ENCODE results near the gene PLCG1.

The PLCG1 gene

DNA sequence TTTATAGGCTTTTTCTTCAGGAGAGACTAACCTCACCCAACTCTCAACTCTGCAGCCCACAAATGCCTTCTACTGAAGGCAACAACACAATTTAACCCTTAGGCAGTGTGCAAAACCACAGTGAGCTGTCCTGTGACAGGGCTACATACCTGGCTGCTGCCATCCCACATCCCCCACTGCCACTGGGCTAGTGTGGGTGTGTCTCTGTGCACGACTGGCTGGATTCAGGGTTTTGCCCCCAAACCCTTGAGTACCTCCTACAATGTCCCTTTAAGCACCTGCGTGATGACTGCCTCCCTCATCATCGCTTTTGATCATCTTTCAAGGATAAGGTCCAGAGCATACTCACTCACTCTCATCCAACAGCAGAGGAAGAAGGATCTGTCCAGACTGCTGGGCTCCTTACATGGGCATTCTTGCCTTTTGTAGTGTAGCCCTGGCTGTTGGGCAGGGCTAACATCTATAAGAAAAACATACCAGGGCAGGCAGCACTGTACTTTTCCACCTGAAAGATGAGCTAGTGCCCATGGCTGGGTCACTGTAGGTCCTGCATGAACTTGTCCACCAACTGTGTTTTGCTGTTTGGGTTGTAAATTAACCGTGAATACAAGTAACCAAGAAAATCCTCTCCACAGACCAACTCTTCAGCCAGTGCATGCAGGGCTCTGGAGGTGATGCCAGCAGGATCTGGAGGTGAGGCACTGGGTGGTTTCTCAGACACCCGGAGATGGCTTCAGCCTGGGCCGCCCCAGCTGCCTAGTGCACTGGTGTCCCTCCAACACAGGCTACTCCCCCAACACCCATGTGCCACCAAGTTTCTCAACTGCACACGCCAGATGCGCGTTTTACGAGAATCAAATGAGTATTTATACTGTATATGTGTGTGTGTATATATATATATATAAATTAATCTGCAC, 45.2 kb downstream of the PLCG1 start:
- no peak for DNase-seq

DNA sequence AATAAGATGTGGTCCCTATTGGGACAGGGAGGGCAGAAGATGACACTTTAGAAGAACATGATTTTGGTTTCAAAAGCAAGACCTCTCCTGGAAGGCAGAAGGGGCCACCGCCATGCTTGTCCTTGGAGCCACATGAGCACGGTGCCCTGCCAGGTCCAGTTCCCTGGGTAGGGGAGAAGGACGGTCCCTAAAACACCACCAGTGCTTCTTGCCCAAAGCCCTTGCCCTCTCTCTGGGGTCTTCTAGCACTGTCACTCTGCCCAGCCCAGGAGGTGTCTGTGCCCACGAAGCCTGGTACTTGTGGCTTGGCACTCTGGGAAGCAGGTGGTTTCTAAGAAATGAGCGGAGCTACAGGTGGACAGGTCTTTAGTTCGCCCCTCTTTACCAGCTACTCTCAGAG, 46.0 kb downstream of the PLCG1 start:
- DNase-seq: no peak

GRCh38 chr20:41183831-41184230, 46.5 kb downstream of the PLCG1 start:
- DNase-seq: no peak

DNA sequence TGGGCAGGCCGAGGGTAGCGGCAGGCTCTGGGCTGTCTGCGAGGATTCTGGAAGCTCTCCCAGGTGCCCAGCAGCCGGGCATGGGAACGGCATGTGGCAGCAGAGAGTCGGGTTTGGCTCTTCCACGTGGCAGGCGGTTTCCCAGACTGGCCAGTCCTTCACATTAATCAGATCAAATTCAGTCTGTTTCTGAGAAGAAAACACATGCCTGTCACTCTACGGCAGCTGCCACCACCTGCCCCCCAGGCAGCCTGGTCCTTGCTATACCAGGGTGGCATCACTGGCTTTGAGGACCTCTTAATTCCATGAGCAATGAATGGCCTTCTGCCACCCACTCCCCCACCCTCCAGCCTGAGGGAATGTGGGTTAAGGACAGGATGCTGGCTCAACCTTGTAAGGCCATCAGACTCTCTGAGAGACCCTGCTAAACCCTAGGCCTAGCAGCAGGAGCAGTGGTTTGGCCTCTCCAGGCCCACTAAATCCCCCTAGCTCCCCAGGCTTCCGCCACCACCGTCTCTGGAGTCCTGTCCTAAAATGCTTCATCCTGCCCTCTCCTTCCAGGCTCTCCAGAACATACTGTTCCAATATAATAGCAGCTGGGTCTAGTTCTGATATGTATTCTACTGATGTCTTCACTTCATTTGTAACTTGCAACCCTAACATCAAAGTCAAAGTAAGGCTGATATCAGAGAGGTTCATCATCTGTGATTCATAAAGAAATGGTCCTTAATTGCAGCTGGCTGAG, 47.8 kb downstream of the PLCG1 start:
- no peak for DNase-seq

DNA sequence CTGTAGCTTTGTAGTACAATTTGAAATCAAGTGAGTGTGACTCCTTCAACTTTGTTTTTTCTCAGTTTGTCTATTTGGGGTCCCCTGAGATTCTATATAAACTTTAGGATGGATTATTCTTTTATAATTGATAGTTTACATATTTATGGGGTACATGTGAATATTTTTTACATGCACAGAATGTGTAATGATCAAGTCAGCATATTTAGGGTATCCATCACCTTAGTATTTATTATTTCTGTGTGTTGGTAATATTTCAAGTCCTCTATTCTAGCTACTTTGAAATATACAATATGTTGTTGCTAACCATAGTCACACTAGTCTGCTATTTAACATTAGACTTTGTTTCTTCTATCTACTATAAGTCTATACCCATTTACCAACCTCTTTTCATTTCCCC, 50.3 kb downstream of the PLCG1 start:
- no peak for DNase-seq

- DNase-seq: no peak
Observed at GRCh38 chr20:41191562-41192500, 54.5 kb downstream of the PLCG1 start.

DNA sequence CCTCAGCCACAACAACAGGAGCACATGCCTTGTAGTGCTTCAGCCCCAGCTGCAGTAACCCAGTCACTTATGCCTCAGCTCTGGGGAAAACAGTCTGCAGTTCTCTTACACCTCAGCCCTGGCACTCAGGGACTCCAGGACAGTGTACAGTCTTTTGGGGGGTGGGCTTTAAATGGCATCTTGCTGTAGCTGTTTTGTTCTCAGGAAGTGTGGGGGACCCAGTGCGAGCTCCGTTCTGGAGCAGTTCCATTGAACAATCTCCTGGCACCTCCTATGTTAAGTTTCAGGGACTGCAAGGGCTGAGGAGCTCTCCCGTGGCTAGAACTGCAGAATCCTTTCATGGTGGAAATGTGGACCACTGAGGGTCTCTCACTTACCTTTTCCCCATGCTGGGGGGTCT, 55.2 kb downstream of the PLCG1 start:
- DNase-seq: no peak

DNA sequence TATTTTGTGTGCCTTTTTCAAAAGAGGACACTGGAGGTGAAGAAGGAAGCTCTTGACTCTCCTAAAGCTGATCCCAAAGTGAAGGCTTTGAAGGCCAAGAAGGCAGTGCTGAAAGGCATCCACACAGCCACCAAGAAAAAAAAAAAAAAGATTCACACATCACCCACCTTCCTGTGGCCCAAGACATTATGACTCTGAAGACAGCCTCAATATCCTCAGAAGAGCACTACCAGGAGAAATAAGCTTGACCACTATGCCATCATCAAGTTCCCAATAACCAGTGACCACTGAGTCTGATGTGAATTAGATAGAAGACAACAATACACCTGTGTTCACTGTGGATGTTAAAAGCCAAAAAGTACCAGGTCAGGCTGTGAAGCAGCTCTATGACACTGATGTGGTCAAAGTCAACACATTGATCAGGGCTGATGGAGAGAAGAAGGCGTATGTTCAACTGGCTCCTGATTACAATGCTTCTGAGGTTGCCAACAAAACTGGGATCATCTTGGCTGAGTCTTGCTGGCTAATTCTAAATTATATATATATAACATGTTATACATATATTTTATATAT, 59.4 kb downstream of the PLCG1 start:
- no peak for DNase-seq

GRCh38 chr20:41198443-41198842, 61.1 kb downstream of the PLCG1 start:
- DNase-seq: no peak

- no peak for DNase-seq
Observed at GRCh38 chr20:41200446-41201202, 63.3 kb downstream of the PLCG1 start.

DNA sequence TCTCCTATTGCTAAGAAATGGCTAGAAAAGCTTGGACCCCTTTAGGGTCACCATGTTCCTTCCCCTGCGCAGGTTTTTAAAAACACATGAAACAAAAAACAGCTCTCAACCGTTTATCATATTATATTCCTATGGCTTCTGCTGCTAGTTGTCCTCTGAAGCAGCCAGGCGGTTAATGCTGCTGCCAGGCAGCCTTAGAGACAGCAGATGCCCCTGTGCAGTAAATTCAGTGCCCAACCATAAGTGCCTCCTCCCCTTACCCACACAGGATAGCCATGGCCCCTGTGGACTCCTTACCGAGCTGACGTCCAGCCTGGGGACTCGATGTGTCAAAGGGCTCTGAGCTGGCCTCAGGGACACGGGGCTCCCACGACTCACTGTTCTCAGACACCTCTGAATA, 64.4 kb downstream of the PLCG1 start:
- DNase-seq: no peak

DNA sequence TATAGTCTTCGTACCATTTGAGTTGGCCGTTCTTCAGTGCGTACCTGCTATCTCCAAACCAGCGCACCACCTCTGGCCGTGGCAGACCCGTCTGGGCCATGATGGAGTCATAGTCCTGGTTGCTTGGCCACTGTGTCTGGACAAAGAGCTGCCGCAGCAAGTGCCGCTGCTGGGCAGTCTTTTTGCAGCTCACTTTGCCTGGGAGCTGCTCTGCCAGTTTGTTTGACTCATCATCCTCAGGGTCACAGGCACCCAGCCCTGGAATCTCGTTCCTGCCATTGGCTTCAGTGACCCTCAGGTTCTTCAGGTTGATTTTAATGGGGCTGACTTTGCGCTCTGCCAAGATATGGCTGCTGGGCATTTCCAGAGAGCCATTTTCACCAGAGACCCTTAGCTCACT, 65.1 kb downstream of the PLCG1 start:
- DNase-seq: no peak

DNA sequence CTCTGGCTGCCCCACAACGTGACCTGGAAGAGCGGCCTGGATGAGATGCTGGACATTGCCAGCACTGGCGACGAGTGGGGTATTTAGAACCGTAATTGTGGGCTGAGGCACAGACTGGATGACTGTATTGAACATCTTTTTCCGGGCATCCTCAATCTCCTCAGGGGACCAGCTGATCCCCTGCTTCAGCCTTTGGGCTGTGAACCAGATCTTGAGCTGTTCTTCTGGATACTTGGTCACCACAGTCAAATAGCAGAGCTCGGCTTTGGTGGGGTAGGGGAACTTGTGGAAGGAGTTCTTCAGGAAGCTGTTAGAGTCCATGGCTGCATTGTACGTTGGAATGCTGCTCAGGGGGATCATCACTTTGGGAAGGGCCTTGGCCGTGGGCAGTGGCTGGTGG, 66.3 kb downstream of the PLCG1 start:
- DNase-seq: no peak

DNA sequence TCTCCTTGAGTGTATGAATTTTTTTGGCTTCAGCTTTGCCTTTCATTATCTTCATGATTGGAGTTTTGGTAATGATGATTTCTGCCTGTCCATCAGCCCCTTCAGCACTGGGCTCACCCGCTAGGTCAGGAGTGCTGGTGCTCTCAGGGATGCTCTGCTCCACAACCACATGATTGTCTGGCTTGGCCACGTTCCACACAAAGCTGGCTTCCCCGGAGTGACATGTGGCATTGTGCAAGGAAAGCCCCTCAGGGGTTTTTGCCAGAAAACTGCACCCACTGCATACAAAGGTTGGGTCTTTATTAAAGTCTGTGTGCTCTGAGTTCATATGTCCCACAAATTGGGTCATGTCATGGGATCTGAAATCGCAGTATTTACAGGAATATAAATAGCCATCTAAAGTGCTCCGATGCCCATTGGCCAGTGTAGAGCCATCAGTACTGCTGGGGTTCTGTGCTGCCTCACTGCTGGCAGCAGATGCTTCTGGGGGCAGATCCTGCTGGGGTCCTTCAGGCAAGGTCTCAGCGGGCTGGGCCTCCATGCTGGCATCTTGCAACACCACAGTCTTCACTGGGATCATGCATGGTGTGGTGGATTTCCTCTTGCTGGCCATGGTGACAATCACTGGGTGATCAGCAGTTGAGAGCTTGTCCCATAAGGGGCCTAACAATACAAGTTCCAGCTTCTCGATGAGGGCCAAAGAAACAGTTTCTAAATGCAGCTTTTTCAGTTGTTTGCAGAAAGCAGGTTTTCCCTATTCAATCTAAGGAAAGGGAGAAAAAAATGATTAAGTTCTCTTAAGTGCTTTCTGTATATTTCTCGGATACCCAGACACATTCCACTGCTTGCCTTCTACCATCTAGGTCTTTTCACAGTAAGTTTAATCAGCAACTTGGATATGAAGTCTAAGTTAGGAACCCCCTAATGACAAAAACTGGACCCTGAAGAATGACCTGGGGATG, 67.2 kb downstream of the PLCG1 start:
- DNase-seq: no peak

DNA sequence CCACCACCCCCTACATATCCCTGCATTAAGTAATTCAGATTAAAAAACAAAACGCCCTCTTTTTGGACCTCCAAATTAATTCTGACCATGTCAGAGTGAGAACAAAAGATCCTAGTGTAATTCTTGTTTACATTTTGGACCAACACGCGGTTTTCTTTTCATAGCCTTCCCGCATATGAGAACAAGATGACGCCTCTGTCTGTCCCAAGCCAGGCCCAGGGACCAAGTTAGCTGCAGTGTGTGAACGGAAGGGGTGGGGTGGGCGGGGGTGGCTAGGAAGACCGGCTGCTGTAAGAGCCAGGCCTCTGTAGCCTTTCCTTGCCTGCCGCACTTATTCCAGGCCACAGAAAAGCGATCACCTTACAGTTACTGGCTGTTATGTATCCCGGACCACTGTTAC, 68.0 kb downstream of the PLCG1 start:
- DNase-seq: no peak

GRCh38 chr20:41213150-41213820, 75.9 kb downstream of the PLCG1 start:
- DNase-seq: no peak

DNA sequence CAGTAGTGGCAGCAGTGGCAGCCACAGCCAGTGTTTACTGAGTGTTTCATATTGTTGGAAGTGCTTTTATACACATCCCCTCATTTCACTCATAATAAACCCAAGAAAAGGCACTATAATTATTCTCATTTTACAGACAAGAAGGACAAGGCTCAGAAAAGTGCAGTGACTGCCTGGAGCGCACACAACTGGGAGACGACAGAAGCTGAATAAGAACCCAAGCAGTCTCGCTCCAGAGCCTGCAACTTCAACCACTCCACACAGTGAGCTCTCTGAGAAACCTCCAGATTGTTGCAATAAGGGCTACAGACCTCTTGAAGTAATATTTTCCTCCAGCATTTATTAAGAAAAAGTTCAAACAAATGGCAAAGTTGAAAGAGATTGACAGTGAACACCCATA, 76.9 kb downstream of the PLCG1 start:
- DNase-seq: no peak

DNA sequence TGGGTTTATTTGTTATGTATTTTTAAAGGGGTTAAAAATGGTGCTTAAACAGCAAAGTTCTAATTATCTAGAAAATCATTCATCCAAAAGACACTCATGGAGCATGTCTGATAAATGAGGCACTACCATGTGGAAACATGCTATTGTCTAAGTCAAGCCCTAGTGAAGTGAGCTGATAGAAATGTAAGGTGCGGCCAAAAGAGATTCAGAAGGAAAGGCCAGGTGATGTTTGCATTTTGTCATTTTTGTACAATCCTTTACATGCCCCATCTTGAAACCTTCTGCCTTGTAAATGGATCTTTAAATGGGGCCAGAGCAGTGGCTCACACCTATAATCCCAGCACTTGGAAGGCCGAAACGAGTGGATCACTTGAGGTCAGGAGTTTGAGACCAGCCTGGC, 77.3 kb downstream of the PLCG1 start:
- DNase-seq: no peak

- no peak for DNase-seq
Observed at GRCh38 chr20:41217422-41217821, 80.1 kb downstream of the PLCG1 start.

GRCh38 chr20:41218466-41218865, 81.1 kb downstream of the PLCG1 start:
- no peak for DNase-seq

Data from activated CD4-positive, alpha-beta T cell treated with anti-CD3 and anti-CD28 coated beads, Interleukin-2, amount 50 U/mL, for 4 hours (primary cell).